GM19452 (cell line): Measurements from ENCODE around the gene BAG5.
"Not testable (repeated sequence)": the region's sequence is repeated elsewhere in the genome, so short reads cannot be mapped to it uniquely, and the experiment has no call there.

Experiments used
- ATAC-seq: cut with Tn5 transposase; IDR thresholded peaks from one replicate; pipeline ENCODE4 v1.9.1; 2021; ENCODE audit not compliant: unreplicated experiment

BAG5 gene

DNA sequence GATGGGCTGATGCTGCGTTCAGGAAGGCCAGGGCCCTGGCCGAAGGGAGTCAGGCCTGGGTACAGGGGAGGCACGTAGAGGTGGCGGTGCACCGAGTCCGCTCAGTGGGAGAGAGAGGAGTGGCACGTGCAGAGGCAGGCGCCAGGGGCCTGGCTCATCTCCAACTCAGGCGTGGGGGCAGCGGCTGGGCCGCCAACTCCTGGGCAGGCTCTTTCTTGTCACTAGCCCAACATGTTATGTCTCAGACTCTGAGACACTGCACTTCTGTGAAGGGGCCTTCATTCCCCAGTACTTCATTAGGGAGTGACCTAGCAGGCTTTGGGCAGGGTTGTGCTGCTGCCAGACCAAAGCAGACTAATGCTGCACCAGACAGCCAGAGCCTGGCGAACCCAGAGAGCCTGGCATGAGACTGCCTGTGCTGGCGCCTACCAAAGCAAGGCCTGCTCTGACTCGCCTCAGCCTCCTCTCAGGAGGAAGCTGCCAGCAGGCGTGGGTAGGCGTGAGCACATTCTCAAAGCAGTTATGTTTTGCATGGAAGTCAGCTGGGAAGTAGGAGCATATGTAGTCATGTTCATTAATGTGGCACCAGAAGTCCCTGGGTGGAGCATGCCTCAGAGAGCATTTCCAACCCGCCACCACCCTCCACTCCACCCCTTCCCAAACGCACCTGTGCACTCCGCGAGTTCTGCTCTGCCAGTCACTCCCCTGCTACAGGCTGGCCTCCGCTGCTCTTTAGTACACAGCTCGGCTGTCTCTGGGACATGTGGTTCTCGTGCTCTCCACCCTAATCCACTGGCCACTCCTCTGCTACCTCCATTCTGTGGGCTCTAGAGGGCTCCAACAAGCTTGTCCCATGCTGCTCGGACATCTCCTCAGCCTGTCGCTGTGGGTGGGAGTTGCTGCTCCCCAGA is 49.5 kb downstream of the BAG5 start:
- ATAC-seq = no peak

DNA sequence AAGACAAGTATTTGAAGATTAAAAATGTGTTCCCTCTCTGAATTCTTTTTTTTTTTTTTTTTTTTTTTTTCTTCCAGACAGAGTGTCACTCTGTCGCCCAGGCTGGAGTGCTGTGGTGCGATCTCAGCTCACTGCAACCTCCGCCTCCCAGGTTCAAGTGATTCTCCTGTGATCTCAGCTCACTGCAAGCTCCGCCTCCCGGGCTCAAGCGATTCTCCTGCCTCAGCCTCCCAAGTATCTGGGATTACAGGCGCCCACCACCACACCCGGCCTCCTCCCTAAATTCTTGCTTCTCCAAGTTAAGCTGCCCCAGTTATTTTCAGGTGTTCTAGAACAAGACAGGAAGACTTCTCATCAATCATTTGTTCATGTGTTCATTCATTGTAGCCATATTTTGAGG is 50.3 kb downstream of the BAG5 start:
- ATAC-seq = not testable (repeated sequence)

DNA sequence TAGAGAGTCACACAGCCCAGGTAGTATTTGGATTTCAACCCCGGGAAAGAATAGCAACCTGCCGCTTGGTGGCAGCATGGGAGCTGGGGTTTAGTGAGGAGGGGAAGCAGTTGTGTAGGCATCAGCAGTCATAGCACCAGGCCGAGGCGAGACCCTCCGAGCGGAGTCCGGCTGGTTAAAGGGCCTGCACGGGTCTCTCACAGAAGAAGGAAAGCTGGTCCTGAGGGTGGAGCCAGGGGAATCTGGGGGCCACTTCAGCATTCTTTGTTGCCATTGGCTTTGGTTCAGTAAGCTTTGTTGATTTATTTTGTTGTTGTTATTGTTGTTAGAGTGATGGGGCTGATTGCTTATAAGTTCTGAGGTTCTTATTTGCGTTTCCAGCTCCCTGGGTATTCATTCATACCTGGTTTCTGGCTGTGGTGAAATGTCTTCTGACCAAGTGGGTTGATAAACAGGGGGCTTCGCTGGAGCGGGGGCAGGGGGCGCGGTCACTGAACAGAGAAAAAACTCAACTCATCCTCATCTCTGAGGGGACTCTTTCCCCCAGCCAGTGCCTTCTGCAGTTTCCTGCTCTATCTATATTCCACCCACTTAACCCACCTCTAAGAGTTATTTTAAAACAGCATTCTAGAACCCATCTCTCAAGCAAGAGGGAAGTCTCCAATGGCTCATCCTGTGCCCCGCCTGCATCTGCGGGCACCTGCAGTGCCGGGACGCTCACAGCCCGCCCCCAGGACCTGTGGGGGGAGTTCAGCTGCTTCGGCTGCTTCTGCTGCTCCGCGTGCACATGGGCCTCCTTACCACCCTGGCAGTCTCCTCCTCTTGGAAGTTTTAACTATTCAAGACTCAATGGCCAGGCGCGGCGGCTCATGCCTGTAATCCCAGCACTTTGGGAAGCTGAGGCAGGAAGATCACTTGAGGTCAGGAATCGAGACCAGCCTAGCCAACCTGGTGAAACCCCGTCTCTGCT is 51.4 kb downstream of the BAG5 start:
- no peak for ATAC-seq

DNA sequence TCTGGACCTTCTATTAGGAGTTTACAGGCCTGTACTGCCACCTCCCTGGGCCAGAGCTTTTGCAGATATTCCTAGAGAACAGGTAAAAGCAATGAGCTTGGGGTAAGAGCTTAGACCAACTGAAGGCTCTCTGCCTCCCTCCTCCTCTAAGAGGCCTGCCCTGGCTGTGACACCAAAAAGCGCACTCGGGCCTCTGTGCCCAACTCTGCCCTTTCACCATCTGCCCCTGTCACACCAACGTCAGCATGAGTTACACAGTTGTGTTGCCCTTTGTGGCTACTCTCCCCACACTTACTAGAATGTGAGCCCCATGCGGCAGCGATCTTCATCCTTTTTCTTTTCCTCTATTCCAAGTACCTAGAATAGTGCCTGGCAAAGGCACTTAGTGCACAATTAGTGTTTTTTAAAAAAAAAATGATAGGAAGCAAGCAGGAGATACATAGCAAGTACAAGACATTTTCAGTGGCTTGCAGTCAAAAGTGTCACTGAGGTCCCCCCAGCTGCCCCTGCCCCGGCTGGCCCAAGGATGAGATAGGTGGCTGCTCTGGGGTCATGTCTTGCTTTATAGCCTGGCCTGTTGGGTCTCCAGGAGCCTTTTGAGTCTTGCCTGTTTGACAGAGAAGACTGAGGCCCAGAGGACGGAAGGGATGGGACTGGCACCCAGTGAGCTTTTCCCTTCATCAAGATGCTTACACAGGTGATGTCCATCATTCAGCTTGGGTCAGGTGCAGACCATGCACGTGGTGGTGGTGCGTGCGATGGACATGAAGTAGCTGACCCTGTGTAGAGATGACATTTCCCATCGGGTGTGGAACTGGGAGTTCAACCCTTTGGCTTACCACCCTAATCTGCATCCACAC is 52.4 kb downstream of the BAG5 start:
- no peak for ATAC-seq

DNA sequence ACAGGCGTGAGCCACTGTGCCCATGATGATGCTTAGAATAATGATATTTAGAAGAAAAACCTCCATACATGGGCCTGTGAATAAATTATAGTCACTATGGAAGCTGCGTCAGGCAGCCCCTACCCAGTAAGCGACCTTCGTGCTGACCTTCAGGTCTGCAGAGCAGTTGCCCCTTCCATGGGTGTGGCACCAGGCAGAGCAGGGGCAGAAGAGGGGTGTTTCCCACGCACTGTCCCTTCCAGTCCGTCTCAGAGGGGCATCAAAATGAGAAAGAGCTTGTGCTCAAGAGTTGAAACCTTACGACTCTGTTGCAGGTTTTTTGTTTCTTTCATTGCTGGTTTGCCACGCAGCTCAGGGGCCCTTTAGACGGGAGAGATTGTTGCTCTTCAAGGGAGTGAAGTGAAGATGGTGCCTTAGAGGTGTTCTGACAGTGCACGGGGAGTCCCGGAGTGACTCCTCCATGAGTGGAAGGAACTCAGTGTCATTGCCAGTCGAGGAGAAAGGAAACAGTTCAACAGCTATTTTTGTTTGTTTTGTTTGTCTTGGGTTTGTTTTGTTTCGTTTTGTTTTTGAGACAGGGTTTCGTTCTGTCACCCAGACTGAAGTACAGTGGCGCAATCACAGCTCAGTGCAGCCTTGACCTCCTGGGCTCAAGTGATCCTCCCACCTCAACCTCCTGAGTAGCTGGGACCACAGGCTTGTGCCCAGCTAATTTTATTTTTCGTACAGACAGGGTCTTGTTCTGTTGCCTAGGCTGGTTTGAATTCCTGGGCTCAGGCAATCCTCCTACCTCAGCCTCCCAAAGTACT is 53.7 kb downstream of the BAG5 start:
- ATAC-seq = no peak

DNA sequence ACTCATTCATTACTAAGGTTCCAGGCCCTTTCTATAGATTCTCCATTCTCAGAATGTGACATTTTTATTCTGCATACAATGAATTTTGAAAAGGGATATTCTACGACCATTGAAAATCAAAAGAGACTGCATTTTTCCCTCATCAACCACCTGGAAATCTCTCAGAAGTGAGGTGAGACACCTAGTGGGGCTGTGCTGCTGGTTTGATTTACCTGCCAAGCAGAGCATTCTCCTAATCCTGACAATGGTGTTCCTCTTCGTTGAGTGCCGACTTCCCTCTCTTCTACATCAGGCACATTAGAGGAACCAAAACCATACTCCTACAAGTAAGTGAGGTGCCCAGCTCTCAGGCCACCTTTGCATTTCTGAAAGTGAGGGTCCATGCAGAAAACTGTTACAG is 54.7 kb downstream of the BAG5 start:
- ATAC-seq = no peak
